ENCODE data around the gene STAU1. TPM values are rescaled to one million over a fixed set of nuclear protein-coding genes. Genes with fewer than 3 reads are reported as not detected.
"Not testable (repeated sequence)": the region's sequence is repeated elsewhere in the genome, so short reads cannot be mapped to it uniquely, and the experiment has no call there.

STAU1 gene
- total RNA-seq, 1 donor from 2014 or later = 115 TPM

GRCh38 chr20:49140411-49140810 lies 47.7 kb downstream of the STAU1 start:
- Mint-ChIP-seq H3K4me1 (ENCODE audit: unreplicated experiment) (no peaks in the 10 kb centered on the region), H3K27ac (ENCODE audit: unreplicated experiment) (no peak overlapping the region), H3K27me3 (ENCODE audit: unreplicated experiment) (no peaks in the 10 kb centered on the region), H3K4me3 (ENCODE audit: unreplicated experiment) (no peak overlapping the region), H3K36me3 (ENCODE audit: low read depth, unreplicated experiment) (peaks cover 22% of the 10 kb centered on the region), H3K9me3 (ENCODE audit: unreplicated experiment) (no peaks in the 10 kb centered on the region)
- TF ChIP-seq, protein P1, sequence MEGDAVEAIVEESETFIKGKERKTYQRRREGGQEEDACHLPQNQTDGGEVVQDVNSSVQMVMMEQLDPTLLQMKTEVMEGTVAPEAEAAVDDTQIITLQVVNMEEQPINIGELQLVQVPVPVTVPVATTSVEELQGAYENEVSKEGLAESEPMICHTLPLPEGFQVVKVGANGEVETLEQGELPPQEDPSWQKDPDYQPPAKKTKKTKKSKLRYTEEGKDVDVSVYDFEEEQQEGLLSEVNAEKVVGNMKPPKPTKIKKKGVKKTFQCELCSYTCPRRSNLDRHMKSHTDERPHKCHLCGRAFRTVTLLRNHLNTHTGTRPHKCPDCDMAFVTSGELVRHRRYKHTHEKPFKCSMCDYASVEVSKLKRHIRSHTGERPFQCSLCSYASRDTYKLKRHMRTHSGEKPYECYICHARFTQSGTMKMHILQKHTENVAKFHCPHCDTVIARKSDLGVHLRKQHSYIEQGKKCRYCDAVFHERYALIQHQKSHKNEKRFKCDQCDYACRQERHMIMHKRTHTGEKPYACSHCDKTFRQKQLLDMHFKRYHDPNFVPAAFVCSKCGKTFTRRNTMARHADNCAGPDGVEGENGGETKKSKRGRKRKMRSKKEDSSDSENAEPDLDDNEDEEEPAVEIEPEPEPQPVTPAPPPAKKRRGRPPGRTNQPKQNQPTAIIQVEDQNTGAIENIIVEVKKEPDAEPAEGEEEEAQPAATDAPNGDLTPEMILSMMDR (IDR thresholded peaks at IDR 0.05; ENCODE audit: unreplicated experiment) = no peak
- DNase-seq (ENCODE audit: low spot score) = no peak

DNA sequence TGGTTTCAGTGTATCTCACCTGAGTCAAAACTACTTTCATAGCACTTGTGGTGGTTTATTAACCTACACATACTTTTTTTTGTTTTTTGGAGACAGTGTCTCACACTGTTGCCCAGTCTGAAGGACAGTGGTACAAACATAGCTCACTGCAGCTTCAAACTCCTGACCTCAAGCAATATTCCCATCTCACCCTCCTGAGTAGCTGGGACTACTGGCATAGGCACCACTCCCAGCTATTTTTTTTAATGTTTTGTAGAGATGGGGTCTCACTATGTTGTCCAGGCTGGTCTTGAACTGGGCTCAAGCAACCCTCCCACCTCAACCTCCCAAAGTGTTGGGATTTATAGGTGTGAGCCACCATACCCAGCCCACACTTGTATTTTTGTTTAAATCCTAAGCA lies 49.7 kb downstream of the STAU1 start:
- Mint-ChIP-seq H3K27me3 (ENCODE audit: unreplicated experiment) (no peaks in the 10 kb centered on the region), H3K9me3 (ENCODE audit: unreplicated experiment) (no peaks in the 10 kb centered on the region), H3K4me1 (ENCODE audit: unreplicated experiment) (peaks cover 2% of the 10 kb centered on the region), H3K27ac (ENCODE audit: unreplicated experiment) (no peak overlapping the region), H3K4me3 (ENCODE audit: unreplicated experiment) (no peak overlapping the region), H3K36me3 (ENCODE audit: low read depth, unreplicated experiment) (peaks cover 16% of the 10 kb centered on the region)
- TF ChIP-seq, protein P1 (IDR thresholded peaks at IDR 0.05; ENCODE audit: unreplicated experiment) = no peak
- DNase-seq (ENCODE audit: low spot score) = no peak

GRCh38 chr20:49136817-49137571 lies 51.1 kb downstream of the STAU1 start:
- Mint-ChIP-seq H3K27me3 (ENCODE audit: unreplicated experiment) (no peaks in the 10 kb centered on the region), H3K4me1 (ENCODE audit: unreplicated experiment) (peaks cover 5% of the 10 kb centered on the region), H3K4me3 (ENCODE audit: unreplicated experiment) (no peak overlapping the region), H3K36me3 (ENCODE audit: low read depth, unreplicated experiment) (peaks cover 22% of the 10 kb centered on the region), H3K27ac (ENCODE audit: unreplicated experiment) (no peak overlapping the region), H3K9me3 (ENCODE audit: unreplicated experiment) (no peaks in the 10 kb centered on the region)
- TF ChIP-seq, protein P1 (IDR thresholded peaks at IDR 0.05; ENCODE audit: unreplicated experiment) = no peak
- DNase-seq (ENCODE audit: low spot score) = no peak

- H3K27me3 Mint-ChIP-seq (ENCODE audit: unreplicated experiment); DNase-seq (ENCODE audit: low spot score); H3K27ac Mint-ChIP-seq (ENCODE audit: unreplicated experiment); H3K4me3 Mint-ChIP-seq (ENCODE audit: unreplicated experiment); H3K4me1 Mint-ChIP-seq (ENCODE audit: unreplicated experiment); H3K9me3 Mint-ChIP-seq (ENCODE audit: unreplicated experiment): not testable (repeated sequence)
- H3K36me3 Mint-ChIP-seq (ENCODE audit: low read depth, unreplicated experiment) = peaks cover 28% of the 10 kb centered on the region
Observed at GRCh38 chr20:49134797-49135196, 53.3 kb downstream of the STAU1 start.

- no peaks in the 10 kb centered on the region for H3K27me3 Mint-ChIP-seq (ENCODE audit: unreplicated experiment)
- H3K9me3 Mint-ChIP-seq (ENCODE audit: unreplicated experiment) = no peaks in the 10 kb centered on the region
- H3K4me1 Mint-ChIP-seq (ENCODE audit: unreplicated experiment) = peaks cover 5% of the 10 kb centered on the region
- no peak overlapping the region for H3K4me3 Mint-ChIP-seq (ENCODE audit: unreplicated experiment)
- H3K36me3 Mint-ChIP-seq (ENCODE audit: low read depth, unreplicated experiment) = peaks cover 28% of the 10 kb centered on the region
- DNase-seq (ENCODE audit: low spot score) = no peak
- H3K27ac Mint-ChIP-seq (ENCODE audit: unreplicated experiment) = no peak overlapping the region
- TF ChIP-seq, protein P1 (IDR thresholded peaks at IDR 0.05; ENCODE audit: unreplicated experiment) = no peak
Observed at GRCh38 chr20:49133571-49133970, 54.6 kb downstream of the STAU1 start.
